ENCODE data around the gene NIPBL.
"Not testable (repeated sequence)": the region's sequence is repeated elsewhere in the genome, so short reads cannot be mapped to it uniquely, and the experiment has no call there.

The NIPBL gene

DNA sequence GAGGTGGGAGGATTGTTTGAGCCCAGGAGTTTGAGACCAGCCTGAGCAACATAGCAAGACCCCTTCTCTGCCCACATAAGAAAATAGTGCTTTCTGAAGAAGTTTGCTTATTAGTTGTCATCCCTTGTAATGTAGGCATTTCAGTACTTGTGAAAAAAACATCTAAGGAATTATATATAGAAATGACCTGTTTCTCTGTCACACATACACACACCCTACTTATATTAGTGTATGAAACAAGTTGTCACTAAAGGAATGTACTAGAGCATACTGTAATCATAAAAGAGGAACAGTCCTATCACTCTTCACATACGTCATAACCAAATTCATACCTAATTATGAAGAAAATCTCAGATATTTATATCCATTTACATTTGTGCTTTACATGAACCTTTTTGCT lies 122.0 kb downstream of the NIPBL start:
- DNase-seq (ENCODE audit: low read depth) = no peak
- no peak overlapping the region for H3K4me3 ChIP-seq (ENCODE audit: low read length)
- no peak for TF ChIP-seq CTCF (IDR thresholded peaks at IDR 0.05; ENCODE audit: insufficient read depth, low read depth, low read length, missing control alignments)

DNA sequence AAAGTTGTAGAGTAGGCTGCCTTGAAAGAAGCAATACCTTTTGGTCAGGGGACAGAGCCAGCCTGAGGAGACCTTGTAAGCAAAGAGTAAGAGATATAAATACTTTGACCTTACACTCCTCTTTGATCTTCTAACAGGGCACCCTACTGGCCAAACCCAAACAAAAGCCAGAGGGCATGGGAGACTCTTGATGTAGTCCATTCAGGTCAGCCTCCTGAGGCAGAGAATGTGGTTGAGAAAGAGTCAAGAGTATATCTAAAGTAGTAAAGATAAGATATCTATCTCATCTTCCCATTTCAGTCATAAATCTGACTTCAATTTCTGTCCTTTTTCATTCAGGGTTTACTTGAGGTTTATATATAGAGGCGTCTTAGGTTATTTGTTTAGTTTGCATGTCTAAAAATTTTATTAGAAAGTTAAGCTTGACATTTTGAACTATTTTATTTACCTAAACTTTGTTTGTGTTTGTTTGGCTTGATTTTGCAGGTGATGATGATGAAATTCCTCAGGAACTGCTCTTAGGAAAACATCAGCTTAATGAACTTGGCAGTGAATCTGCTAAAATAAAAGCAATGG lies 125.7 kb downstream of the NIPBL start:
- no peak overlapping the region for H3K4me3 ChIP-seq (ENCODE audit: low read length)
- no peak for TF ChIP-seq CTCF (IDR thresholded peaks at IDR 0.05; ENCODE audit: insufficient read depth, low read depth, low read length, missing control alignments)
- DNase-seq (ENCODE audit: low read depth) = no peak

DNA sequence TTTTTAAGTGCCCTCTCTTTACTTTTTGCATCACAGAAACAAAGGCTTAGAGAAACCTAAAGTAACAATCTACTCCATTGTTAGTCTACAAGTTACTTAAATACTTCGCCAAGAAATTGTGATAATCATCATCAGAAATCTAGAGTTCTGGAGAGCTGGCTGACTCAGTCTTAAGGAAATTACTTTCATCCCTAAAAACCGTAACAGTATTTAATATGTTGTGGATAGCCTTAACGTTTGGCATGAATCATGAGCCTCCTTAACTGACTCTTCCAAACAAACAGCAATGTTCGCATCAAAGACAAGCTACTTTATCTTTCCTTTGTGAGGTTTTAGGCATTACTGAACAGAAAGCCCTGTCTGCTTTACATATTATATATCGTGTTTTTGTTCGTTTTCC lies 128.7 kb downstream of the NIPBL start:
- no peak for TF ChIP-seq CTCF (IDR thresholded peaks at IDR 0.05; ENCODE audit: insufficient read depth, low read depth, low read length, missing control alignments)
- no peak overlapping the region for H3K4me3 ChIP-seq (ENCODE audit: low read length)
- DNase-seq (ENCODE audit: low read depth) = no peak

GRCh38 chr5:37005946-37006540 lies 129.5 kb downstream of the NIPBL start:
- peak; percentile 34 for TF ChIP-seq CTCF (IDR thresholded peaks at IDR 0.05; ENCODE audit: insufficient read depth, low read depth, low read length, missing control alignments)
- H3K4me3 ChIP-seq (ENCODE audit: low read length) = no peak overlapping the region
- DNase-seq (ENCODE audit: low read depth) = peak; percentile 36

DNA sequence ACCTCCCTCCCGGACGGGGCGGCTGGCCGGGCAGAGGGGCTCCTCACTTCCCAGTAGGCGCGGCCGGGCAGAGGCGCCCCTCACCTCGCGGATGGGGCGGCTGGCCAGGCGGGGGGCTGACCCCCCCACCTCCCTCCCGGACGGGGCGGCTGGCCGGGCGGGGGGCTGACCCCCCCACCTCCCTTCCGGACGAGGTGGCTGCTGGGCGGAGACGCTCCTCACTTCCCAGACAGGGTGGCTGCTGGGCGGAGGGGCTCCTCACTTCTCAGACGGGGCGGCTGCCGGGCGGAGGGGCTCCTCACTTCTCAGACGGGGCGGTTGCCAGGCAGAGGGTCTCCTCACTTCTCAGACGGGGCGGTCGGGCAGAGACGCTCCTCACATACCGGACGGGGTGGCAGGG lies 136.6 kb downstream of the NIPBL start:
- DNase-seq (ENCODE audit: low read depth); H3K4me3 ChIP-seq (ENCODE audit: low read length): not testable (repeated sequence)

GRCh38 chr5:37014321-37014720 lies 137.8 kb downstream of the NIPBL start:
- TF ChIP-seq CTCF (IDR thresholded peaks at IDR 0.05; ENCODE audit: insufficient read depth, low read depth, low read length, missing control alignments) = no peak
- no peak overlapping the region for H3K4me3 ChIP-seq (ENCODE audit: low read length)

DNA sequence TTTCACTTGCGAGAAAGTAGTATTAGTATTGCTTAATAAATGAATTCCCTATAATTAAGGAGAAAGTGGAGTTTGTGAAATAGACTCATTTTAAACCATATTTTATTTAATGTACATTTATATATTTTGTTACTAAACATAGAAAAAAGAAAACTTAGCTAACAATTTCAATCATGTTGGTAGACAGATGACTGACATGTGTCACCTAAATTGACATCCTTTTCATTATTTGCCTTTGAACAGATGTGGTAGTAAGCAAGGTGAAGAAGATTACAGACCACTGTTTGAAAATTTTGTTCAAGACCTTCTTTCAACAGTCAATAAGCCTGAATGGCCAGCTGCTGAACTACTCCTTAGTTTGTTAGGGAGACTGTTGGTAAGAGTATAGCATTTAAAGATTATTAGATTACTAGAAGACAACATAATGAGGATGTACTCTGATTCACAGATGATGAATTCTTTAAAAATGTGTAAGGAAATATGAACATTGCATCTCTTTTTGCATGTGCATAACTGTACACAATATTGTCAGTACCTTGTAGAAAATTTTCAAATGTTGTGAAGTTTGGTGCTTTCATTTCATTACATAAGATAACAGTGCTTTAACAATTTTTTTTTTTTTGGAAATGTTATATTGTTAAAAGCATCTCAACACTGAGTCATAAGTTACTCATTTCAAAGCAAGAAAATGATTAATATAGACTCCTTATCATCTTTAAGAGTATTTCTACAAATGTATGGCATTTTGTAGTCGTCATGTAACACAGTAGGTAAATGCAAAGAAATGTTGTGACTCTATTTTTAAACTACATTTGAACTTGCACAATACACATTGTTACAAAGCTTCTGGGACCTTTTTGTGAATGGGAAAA lies 139.5 kb downstream of the NIPBL start:
- DNase-seq (ENCODE audit: low read depth) = peak; percentile 5
- H3K4me3 ChIP-seq (ENCODE audit: low read length) = no peak overlapping the region
- no peak for TF ChIP-seq CTCF (IDR thresholded peaks at IDR 0.05; ENCODE audit: insufficient read depth, low read depth, low read length, missing control alignments)

More at GRCh38 chr5:37014321-37014720, 137.8 kb downstream of the NIPBL start:
- DNase-seq (ENCODE audit: low read depth) = no peak

All from epithelial cell of esophagus (primary cell).